GM19397 (cell line): ENCODE results near the gene PRMT2.

Source experiments
- ATAC-seq: cut with Tn5 transposase; IDR thresholded peaks from one replicate; pipeline ENCODE4 v1.9.1; 2021; ENCODE audit warnings: mild to moderate bottlenecking, moderate library complexity; ENCODE audit not compliant: unreplicated experiment

Gene PRMT2

GRCh38 chr21:46635324-46636180 is at the start of gene PRMT2:
Gene PRMT2, plus strand, starts transcription at chr21:46635674. Its CDS starts 1,278 bp downstream, at chr21:46636952.
- peak; percentile 94 for ATAC-seq

GRCh38 chr21:46594276-46594675 is 41.2 kb upstream of the PRMT2 start:
- no peak for ATAC-seq

GRCh38 chr21:46596201-46596600 is 39.3 kb upstream of the PRMT2 start:
- no peak for ATAC-seq

GRCh38 chr21:46597031-46597430 is 38.4 kb upstream of the PRMT2 start:
- ATAC-seq = no peak

- ATAC-seq = no peak
Measured at GRCh38 chr21:46597896-46598343, 37.6 kb upstream of the PRMT2 start.

GRCh38 chr21:46598581-46599572 is 36.6 kb upstream of the PRMT2 start:
- no peak for ATAC-seq

- no peak for ATAC-seq
Measured at GRCh38 chr21:46600305-46600704, 35.2 kb upstream of the PRMT2 start.

- no peak for ATAC-seq
Measured at GRCh38 chr21:46600978-46601377, 34.5 kb upstream of the PRMT2 start.

GRCh38 chr21:46603228-46603627 is 32.2 kb upstream of the PRMT2 start:
- ATAC-seq = no peak

GRCh38 chr21:46604329-46604974 is 31.0 kb upstream of the PRMT2 start:
- ATAC-seq = no peak

- ATAC-seq = no peak
Measured at GRCh38 chr21:46604975-46605766, 30.3 kb upstream of the PRMT2 start, which contains the start of gene S100B. Gene S100B, minus strand, starts transcription at chr21:46605082. Its CDS starts 2,667 bp downstream, at chr21:46602415.

- ATAC-seq = peak; percentile 75
Measured at GRCh38 chr21:46605767-46606426, 29.6 kb upstream of the PRMT2 start.

GRCh38 chr21:46606427-46606813 is 29.1 kb upstream of the PRMT2 start:
- ATAC-seq = peak; percentile 20

- ATAC-seq = no peak
Measured at GRCh38 chr21:46607636-46608035, 27.8 kb upstream of the PRMT2 start.

GRCh38 chr21:46608672-46609111 is 26.8 kb upstream of the PRMT2 start:
- no peak for ATAC-seq

GRCh38 chr21:46610018-46610701 is 25.3 kb upstream of the PRMT2 start:
- no peak for ATAC-seq

- no peak for ATAC-seq
Measured at GRCh38 chr21:46613391-46613790, 22.1 kb upstream of the PRMT2 start.

GRCh38 chr21:46616050-46616449 is 19.4 kb upstream of the PRMT2 start:
- ATAC-seq = no peak

GRCh38 chr21:46616656-46617055 is 18.8 kb upstream of the PRMT2 start:
- ATAC-seq = no peak
